ENCODE measurements around the gene ATP13A2. TPM values are rescaled to one million over a fixed set of nuclear protein-coding genes. Genes with fewer than 3 reads are reported as not detected.

Gene ATP13A2
- total RNA-seq, 4 donors from 2014 or later, result 42.7 to 62.0 (median 47.3) TPM

GRCh38 chr1:16988210-16988609 lies 23.5 kb downstream of the ATP13A2 start:
- peaks cover 15% of the 10 kb centered on the region for H3K4me1 ChIP-seq
- no peak overlapping the region for H3K4me3 ChIP-seq
- DNase-seq (ENCODE audit: low spot score in 2 of 2), result no peak
- H3K9me3 ChIP-seq, result no peaks in the 10 kb centered on the region
- WGBS, result 100% methylated on average over 1 of the region's 13 CpGs
- H3K36me3 ChIP-seq, result peaks cover 60% of the 10 kb centered on the region
- TF ChIP-seq POLR2A (IDR thresholded peaks at IDR 0.05) (no peak), EP300 (IDR thresholded peaks at IDR 0.05) (no peak), CTCF (IDR thresholded peaks at IDR 0.05) (no peak), POLR2AphosphoS5 (IDR thresholded peaks at IDR 0.05) (no peak)
- no peaks in the 10 kb centered on the region for H3K27me3 ChIP-seq
- no peak overlapping the region for H3K27ac ChIP-seq

GRCh38 chr1:16986962-16987361 lies 24.8 kb downstream of the ATP13A2 start:
- TF ChIP-seq EP300 (IDR thresholded peaks at IDR 0.05) (no peak), POLR2A (IDR thresholded peaks at IDR 0.05) (no peak), CTCF (IDR thresholded peaks at IDR 0.05) (peak in 1 of 2 donors; percentile 6)
- WGBS, result 93% methylated on average over 6 of the region's 16 CpGs

GRCh38 chr1:16986560-16986959 lies 25.2 kb downstream of the ATP13A2 start:
- whole genome bisulfite sequencing, result 99% methylated on average over 10 of the region's 23 CpGs
- no peak for TF ChIP-seq CTCF (IDR thresholded peaks at IDR 0.05)
- no peak for TF ChIP-seq POLR2AphosphoS5 (IDR thresholded peaks at IDR 0.05)
- no peak for TF ChIP-seq EP300 (IDR thresholded peaks at IDR 0.05)
- no peak for TF ChIP-seq POLR2A (IDR thresholded peaks at IDR 0.05)
- no peak overlapping the region for H3K27ac ChIP-seq

More at GRCh38 chr1:16986962-16987361, 24.8 kb downstream of the ATP13A2 start:
- Histone ChIP-seq H3K27ac (no peak overlapping the region), H3K4me1 (peaks cover 15% of the 10 kb centered on the region), H3K36me3 (peaks cover 56% of the 10 kb centered on the region), H3K27me3 (no peaks in the 10 kb centered on the region), H3K4me3 (no peak overlapping the region), H3K9me3 (no peaks in the 10 kb centered on the region)
- DNase-seq (ENCODE audit: low spot score in 2 of 2), result no peak

GRCh38 chr1:16986113-16986512 lies 25.6 kb downstream of the ATP13A2 start:
- no peak overlapping the region for H3K4me3 ChIP-seq
- no peak overlapping the region for H3K27ac ChIP-seq
- no peak for TF ChIP-seq POLR2A (IDR thresholded peaks at IDR 0.05)
- TF ChIP-seq EP300 (IDR thresholded peaks at IDR 0.05), result no peak
- no peak for TF ChIP-seq CTCF (IDR thresholded peaks at IDR 0.05)
- TF ChIP-seq POLR2AphosphoS5 (IDR thresholded peaks at IDR 0.05), result no peak
- peaks cover 15% of the 10 kb centered on the region for H3K4me1 ChIP-seq
- peaks cover 48% of the 10 kb centered on the region for H3K36me3 ChIP-seq
- H3K27me3 ChIP-seq, result no peaks in the 10 kb centered on the region
- 94% methylated on average over 19 of the region's 19 CpGs for WGBS
- no peaks in the 10 kb centered on the region for H3K9me3 ChIP-seq
- no peak for DNase-seq (ENCODE audit: low spot score in 2 of 2)

More at GRCh38 chr1:16986560-16986959, 25.2 kb downstream of the ATP13A2 start:
- Histone ChIP-seq H3K27me3 (no peaks in the 10 kb centered on the region), H3K9me3 (no peaks in the 10 kb centered on the region), H3K4me1 (peaks cover 15% of the 10 kb centered on the region), H3K36me3 (peaks cover 52% of the 10 kb centered on the region), H3K4me3 (no peak overlapping the region)
- no peak for DNase-seq (ENCODE audit: low spot score in 2 of 2)

- 20% methylated on average over 7 of the region's 7 CpGs for WGBS
- peak; percentile 86 to 93 for DNase-seq (ENCODE audit: low spot score in 2 of 2)
- H3K27ac ChIP-seq, result no peak overlapping the region
- peaks cover 39% of the 10 kb centered on the region for H3K36me3 ChIP-seq
- peaks cover 28% of the 10 kb centered on the region for H3K4me1 ChIP-seq
- no peaks in the 10 kb centered on the region for H3K27me3 ChIP-seq
- no peak overlapping the region for H3K4me3 ChIP-seq
- TF ChIP-seq POLR2A (IDR thresholded peaks at IDR 0.05) (no peak), POLR2AphosphoS5 (IDR thresholded peaks at IDR 0.05) (peak in 1 of 3 donors; percentile 56), EP300 (IDR thresholded peaks at IDR 0.05) (no peak)
- no peaks in the 10 kb centered on the region for H3K9me3 ChIP-seq
Observed at GRCh38 chr1:16984717-16985116, 27.0 kb downstream of the ATP13A2 start.

- H3K27me3 ChIP-seq, result no peaks in the 10 kb centered on the region
- H3K36me3 ChIP-seq, result peaks cover 31% of the 10 kb centered on the region
- WGBS, result 100% methylated on average over 4 of the region's 4 CpGs
- H3K4me3 ChIP-seq, result no peak overlapping the region
- H3K9me3 ChIP-seq, result no peaks in the 10 kb centered on the region
- DNase-seq (ENCODE audit: low spot score in 2 of 2), result no peak
- peaks cover 38% of the 10 kb centered on the region for H3K4me1 ChIP-seq
- no peak overlapping the region for H3K27ac ChIP-seq
- no peak for TF ChIP-seq EP300 (IDR thresholded peaks at IDR 0.05)
- TF ChIP-seq POLR2AphosphoS5 (IDR thresholded peaks at IDR 0.05), result no peak
- no peak for TF ChIP-seq POLR2A (IDR thresholded peaks at IDR 0.05)
- TF ChIP-seq CTCF (IDR thresholded peaks at IDR 0.05), result no peak
Observed at GRCh38 chr1:16983649-16984048, 28.1 kb downstream of the ATP13A2 start.
